Measurements from ENCODE around the gene ANXA2R.

The ANXA2R gene

GRCh38 chr5:42994555-42995359, 45.4 kb downstream of the ANXA2R start:
- peak; percentile 44 to 78 (median 68) for DNase-seq

DNA sequence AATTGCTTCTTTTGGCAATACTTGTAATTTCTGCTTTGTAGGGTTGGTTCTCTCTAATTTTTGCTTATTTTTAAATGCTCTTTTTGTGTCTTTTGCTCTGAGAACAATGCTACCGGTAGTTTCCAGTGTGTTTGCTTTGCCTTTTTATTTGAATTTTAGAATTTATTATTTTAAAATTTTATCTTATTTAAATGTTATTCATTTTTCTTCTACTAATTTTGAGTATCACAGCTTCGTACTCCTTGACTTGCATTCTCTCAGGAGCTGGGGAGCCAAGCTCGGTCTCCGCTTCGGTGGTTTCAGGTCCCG, 45.9 kb downstream of the ANXA2R start:
- no peak for DNase-seq

GRCh38 chr5:42993516-42994245, 46.4 kb downstream of the ANXA2R start:
- DNase-seq, result peak in 2 of 4 experiments; percentile 62 to 68

GRCh38 chr5:42992088-42992879, 47.8 kb downstream of the ANXA2R start:
- DNase-seq, result peak; percentile 50 to 70 (median 62)

GRCh38 chr5:42991404-42992087, 48.6 kb downstream of the ANXA2R start:
- DNase-seq, result no peak

DNA sequence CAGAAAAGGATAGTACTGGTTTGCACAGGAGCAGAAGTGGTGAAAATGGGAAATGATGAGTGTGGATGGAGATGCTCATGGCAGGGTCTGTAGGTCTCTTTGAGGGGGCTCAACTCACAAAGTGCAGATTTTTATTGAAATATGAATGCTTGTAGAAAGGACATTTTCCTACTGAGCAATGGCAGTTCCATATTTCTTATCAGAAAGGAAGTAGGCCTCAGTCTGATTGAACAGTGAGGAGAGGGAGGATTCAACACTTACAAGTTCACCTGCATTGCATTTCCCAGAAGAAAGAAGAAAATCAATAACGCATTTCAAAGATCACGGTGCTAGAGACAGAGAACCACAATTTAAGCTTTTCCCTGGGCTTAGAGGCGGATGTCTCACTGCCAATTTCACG, 49.2 kb downstream of the ANXA2R start:
- DNase-seq, result no peak

Data from activated naive CD4-positive, alpha-beta T cell (primary cell).